Sciatic nerve (tissue), 2 donors: Measurements from ENCODE around the gene MAP4K5. TPM values are rescaled to one million over a fixed set of nuclear protein-coding genes. Genes with fewer than 3 reads are reported as not detected.
A peak's percentile ranks its signal among the peaks of the same experiment; 100 is the strongest.
"Not testable (repeated sequence)": the region's sequence is repeated elsewhere in the genome, so short reads cannot be mapped to it uniquely, and the experiment has no call there.

ENCODE experiments used
- ATAC-seq: fragments of 200-7000 bp; cut with Tn5 transposase; one replicate; pipeline ENCODE4 v1.9.1; 2020; ENCODE audit warnings: mild to moderate bottlenecking, moderate library complexity
- DNase-seq: peaks from one replicate; pipeline ENCODE4 v3.0.0-alpha.2; 2020; ENCODE audit warnings: low spot score
- intact Hi-C: fragments of 100-400 bp; cut with DNase I; formaldehyde crosslinking; loops from one replicate; pipeline ENCODE4 v1.14.2; 2022
- total RNA-seq: library from RNA; stranded (reverse); fragmentation: NEBNext Ultra II Directional; extraction: Animal tissue kit (Norgen Biotek cat#: 25700); gene quantifications from one replicate; pipeline ENCODE4 v1.2.1, GENCODE V29; 2021
- donor health status: DM: no; HTN: no; CAD: no.
- donor health status: DM: no; HTN: no; CAD: no.

The MAP4K5 gene
- total RNA-seq, 1 donor from 2014 or later: 94.6 TPM

DNA sequence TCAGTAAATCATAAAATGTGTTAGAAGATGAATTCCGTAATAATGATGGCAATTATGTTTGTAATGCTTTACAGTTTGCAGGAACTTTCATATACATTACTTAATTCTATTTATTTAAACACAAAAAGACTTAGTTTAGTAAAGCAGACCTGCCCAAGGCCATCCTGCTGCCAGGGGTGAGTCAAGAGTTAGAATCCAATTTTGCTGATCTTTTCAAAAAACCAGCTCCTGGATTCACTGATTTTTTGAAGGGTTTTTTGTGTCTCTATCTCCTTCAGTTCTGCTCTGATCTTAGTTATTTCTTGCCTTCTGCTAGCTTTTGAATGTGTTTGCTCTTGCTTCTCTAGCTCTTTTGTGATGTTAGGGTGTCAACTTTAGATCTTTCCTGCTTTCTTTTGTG, 25.3 kb downstream of the MAP4K5 start:
- DNase-seq, ATAC-seq, intact Hi-C loops: not testable (repeated sequence)

DNA sequence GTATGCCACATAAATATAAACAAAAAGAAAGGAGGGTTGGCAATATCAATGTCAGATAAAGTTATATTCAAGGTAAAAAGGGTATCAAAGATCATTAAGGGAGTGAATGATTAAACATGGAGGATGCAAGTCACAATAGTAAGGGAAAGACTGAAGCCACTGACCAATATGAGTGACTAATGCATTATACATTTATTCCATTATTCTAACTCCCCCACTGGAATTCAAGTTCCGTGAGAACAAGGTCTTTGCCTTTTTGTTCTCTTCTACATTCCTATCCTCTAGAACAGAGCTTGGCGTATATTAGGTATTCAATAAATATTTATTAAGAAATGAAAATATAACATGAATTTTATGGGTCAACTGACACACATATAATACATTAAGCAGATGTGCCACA, 30.7 kb downstream of the MAP4K5 start:
- DNase-seq: no peak
- no peak for ATAC-seq
- intact Hi-C loops: no loop called here

DNA sequence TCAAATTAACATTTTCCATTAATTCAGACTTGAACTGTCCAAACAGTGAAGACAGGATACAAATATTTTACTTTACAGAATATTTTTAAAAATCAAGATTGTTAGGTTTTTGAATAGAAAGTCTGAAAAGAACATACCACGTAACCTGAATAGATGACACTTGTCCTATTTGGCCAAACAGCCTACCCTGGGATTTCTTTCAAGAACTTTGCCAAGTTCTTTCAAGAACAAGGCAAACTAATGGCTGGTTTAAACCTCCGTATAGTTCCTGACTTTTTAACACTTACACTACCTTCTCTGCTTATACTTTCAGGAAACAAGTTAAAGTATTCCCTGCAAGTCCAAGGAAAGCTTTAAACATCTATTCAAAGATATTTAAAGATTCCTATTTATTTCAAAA, 35.0 kb downstream of the MAP4K5 start:
- DNase-seq (no peak), ATAC-seq (peak; percentile 32)
- intact Hi-C loops: no loop called here

DNA sequence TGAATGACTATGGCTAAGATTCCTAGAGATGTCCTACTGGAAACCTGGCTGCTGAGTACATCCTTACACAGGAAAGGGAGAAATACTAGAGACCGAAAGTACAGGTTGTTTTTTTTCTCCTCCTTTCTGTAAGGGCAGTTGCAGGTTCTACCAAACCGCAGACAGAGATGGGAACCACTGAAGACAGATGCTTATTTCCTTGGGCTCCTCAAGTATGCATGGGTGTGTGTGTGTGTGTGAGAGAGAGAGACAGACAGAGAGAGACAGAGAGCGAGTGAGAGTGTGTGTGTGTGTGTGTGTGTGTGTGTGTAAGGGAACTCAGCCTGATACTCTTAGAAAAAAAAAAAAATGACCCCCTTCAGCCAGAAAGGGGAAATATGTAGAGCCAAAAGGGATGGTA, 42.5 kb downstream of the MAP4K5 start:
- ATAC-seq: no peak
- intact Hi-C loops: no loop called here
- DNase-seq: no peak

DNA sequence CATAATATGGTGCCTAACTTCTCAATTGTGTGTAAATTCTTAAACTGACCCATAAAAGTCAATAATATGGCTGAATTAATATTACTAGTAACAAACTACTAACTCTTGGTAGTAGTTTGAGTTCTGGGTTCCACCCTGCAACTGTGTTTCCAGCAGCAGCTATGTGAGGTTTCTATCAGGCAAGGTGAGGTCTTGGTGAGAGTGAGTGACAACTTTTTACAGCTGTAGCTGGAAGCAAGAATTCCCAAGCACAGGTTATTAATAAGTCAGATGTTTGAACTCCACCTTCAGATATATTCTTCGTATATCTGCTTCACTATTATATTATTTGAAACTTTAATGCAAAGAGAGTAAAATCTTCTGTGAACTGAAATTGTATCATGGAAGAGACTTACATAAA, 43.8 kb downstream of the MAP4K5 start:
- ATAC-seq (no peak), DNase-seq (no peak)
- intact Hi-C loops: no loop called here

DNA sequence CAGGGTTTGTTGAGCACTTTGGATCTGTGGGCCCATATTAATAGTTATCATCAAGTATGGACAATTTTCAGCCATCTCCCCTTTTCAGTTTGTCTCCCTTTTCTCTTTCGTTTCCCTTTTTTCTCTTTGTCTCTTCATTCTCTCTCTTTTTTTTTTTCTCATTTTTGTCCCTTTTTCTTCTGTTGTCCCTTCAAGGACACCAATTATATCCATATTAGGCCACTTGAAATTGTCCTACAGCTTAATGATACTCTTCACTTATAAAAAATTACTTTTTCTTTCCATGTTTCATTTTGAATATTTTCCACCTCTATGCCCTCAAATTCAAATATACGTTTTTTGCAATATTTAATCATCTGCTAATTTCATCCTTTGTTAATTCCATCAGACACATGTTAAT, 53.3 kb downstream of the MAP4K5 start:
- no peak for ATAC-seq
- intact Hi-C loops: no loop called here
- DNase-seq: no peak

DNA sequence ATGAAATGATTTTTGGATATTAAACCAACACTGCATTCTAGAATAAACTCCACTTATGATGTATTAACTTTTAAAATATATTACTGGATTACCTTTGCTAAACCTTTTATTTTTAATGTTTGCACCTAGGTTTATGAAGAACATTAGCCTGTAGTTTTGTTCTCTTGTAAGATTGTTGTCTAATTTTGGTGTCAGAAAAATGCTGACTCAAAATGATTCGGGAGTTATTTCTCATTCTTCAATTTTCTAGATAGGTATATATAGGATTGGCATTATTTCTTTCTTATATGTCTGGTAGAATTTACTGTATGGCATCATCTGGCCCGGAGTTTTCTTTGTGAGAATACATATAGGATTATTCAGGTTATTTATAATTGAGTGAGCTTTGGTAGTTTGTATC, 54.6 kb downstream of the MAP4K5 start:
- no peak for DNase-seq
- ATAC-seq: no peak
- intact Hi-C loops: no loop called here

DNA sequence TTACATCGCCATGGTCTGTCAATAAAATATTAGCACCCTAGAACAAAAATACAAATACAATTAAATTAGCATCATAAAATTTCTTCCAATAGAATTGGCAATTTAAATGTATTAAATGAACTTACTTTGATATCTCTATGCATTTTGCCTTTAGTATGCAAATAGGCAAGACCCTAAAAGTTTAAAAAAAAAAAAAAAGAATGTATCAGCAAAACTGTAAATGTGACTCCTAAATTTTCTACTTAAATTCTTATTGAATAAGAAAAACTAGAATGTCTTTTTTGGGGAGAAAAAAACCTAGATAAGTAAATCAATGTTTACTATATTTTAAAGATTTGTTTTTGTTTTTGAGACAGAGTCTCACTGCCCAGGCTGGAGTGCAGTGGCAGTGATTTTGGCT, 56.2 kb downstream of the MAP4K5 start:
- intact Hi-C loops: no loop called here
- ATAC-seq (no peak), DNase-seq (no peak)

DNA sequence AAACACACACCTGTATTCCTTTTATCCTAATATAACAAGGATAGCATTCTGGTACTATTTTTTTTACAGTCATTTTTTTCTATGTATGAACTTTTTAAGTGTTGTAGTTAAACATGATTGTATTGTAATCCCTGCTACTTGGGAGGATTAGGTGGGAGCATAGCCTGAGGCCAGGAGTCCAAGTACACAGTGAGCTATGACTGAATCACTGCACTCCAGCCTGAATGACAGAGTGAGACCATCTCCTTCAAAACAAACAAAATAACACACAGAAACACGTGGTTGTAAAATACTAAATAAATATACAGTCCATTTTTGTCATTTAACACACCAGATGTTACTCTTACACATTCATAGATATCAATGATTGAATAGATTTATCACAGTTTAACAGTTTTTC, 56.9 kb downstream of the MAP4K5 start:
- ATAC-seq: no peak
- DNase-seq: no peak
- intact Hi-C loops: no loop called here

DNA sequence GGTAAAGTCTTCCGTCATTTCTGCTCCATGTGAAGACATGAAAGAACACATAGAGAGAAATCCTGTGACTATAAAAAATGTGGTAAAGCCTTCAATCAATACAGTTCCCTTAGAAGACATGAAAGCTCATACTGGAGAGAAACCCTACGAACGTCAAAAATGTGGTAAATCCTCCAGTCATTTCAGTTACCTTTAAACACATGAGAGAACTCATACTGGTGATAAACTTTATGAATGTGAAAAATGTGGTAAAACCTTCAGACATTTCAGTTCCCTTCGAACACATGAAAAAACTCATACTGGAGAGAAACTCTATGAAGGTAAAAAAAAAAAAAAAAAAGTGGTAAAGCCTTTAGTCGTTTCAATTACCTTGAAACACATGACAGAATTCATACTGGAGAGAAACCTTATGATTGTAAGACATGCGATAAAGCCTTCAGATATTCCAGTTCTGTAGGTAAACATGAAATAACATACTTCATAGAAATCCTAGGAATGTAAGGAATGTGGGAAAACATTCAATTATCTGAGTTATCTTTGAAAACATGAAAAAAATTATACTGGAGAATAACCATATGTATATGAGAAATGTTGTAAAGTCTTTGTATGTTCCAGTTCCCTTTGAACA, 60.4 kb downstream of the MAP4K5 start:
- no peak for DNase-seq
- intact Hi-C loops: no loop called here
- ATAC-seq: no peak

DNA sequence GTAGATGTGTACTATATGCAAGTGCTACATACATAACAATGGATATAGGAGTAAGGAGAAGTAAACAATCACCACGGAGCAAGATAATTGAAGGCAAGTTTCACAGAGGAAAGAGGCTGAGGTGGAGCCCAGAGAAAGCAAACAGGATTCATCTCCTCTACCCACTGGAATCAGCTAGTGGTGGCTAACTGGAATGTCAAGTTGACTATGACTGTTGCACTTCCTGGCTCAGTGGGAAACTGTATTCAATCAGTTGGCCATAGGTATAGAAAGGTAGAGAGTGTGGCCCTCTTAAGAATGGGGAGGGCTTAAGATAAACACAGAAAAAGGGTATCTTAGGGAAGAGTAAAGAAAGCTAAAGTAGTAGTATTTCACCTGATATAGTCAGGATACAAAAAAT, 62.4 kb downstream of the MAP4K5 start:
- ATAC-seq (no peak), DNase-seq (no peak)
- intact Hi-C loops: no loop called here

DNA sequence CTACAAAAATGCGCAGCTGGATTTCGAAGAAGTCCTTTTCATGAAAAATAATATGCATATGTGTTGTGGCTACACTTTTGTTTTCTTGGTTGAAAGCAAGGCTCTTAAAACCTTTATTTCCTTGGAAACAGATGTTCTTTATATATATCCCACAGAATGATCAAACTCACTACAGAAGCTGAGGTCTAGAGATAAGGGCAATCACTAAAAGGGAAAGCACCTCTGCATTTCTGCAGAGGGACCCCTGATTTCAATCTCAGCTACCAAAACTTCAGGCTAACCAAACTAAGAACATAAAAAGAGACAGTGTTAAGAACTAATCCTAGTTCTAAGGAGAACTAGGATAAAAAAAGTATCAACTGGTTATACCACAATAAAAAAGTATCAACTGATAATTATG, 70.3 kb downstream of the MAP4K5 start:
- no peak for DNase-seq
- intact Hi-C loops: no loop called here
- ATAC-seq: no peak

DNA sequence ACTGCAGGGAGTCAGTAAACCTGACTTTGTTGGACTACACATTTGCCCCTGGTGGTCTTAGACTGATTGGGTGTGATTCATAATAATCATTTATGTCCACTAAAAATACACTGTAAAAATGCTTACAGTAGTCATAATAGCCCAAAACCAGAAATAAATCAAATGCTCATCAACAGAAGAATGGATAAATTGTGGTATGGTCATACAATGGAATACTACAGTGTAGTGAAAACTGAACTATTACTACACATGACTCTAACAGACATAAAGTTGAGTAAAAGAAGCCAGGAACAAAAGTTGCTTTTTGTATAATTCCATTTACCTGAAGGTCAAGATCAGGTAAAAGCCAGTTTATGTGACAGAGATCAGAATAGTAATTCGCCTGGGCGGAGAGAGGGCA, 78.5 kb downstream of the MAP4K5 start:
- intact Hi-C loops: no loop called here

DNA sequence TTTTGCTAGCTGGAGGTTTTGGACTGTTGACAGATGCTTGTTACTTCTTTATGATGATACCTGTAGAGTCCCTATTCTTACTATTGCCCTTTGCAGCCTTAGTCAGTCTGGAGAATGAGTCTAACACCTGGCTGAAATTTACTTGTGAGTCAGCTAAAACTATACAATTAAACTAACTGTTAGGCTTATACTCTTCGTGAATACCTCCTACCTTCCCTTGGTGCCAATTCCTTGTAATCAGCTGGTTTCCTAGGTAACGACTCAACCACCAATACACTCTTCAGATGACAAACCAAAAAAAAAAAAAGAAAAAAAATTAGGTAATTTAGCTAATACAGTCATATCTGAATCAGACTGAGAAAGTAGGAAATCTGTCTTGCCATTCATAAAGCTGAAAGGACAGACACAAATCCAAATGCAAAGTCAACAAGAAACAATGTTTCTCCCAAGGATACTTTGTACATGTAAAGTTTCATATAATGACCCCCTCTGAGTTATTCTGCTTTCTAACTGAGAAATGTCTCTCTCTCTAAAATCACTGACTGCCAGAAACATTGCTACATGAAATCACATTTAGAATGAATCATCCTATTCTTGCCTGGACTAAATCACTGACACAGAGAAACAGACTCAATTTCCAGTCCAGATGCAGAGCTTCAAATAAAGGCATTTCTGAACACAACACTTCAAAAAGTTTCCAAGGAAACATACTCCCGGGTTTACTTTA, 79.2 kb downstream of the MAP4K5 start:
- no peak for ATAC-seq
- intact Hi-C loops: no loop called here

More for the DNA sequence above, 78.5 kb downstream of the MAP4K5 start:
- DNase-seq (no peak), ATAC-seq (no peak)

DNA sequence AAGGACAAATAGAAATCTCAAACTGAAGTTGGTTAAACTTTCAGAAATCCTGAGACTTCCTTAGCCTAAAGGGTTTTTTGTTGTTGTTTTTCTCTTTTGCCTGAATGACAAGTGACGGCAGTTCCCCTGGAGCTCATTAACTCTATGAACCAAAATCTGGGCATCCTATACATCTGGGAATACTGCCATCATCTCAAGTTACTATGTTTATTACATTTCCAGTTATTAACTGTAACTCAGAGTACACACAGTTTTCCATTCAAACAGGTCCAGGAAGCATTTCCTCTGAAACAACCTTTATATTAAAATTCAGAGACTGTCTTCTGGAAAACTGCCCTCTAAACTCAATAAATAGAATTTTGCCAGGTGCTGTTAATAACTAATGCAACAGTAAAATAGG, 80.1 kb downstream of the MAP4K5 start:
- DNase-seq (no peak), ATAC-seq (no peak)
- intact Hi-C loops: no loop called here

More for the DNA sequence above, 79.2 kb downstream of the MAP4K5 start:
- no peak for DNase-seq

DNA sequence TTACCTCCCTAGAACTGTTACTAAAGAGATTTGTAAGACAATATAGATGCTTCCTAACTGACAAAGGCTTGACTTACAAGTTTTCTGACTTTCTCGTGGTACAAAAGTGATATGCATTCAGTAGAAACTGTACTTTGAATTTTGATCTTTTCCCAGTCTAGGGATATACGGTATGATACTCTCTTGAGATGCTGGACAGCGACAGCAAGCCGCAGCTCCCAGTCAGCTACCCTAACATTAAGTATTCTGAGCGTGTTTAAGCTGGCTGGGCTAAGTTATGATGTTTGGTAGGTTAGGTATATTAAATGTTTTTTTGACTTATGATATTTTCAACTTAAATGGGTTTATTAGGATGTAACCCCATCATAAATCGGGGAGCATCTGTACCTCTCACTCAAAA, 80.5 kb downstream of the MAP4K5 start:
- ATAC-seq: no peak
- intact Hi-C loops: no loop called here
- DNase-seq: no peak

DNA sequence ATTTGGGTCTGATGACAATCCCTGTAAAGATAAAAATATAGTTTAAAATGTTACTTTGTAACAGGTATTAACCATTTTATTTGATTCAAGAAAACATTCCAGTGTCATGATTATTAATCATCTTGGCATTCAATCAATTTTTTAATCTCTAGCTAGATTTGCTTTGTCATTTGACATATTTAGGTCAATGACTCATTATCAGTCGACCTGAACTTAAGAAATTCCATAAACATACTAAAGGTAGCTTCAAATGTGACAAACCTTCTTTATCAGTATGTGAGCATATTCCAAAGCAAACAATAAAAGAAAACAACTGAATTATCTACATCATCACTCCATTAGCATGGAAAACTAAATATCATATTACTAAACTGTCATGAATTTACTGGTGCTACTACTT, 84.9 kb downstream of the MAP4K5 start:
- ATAC-seq: no peak
- no peak for DNase-seq
- intact Hi-C loops: no loop called here

DNA sequence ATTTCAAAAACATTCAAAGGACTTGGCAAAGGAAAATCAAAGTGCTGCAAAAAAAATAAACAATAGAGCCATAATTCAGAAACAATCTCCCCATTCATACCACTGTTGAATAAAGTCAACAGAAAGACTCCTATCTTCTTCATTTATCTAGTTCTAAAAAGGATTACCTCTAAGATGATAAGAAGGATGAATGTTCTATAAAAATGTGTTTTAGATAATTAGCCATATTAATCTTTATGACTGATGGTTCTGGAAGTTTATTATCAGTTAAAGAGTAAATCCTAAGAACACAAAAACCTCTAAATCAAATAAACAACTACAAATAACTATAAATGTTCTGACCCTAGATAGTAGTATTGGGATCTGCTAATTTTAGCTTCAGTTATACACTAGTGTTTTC, 97.8 kb downstream of the MAP4K5 start:
- intact Hi-C loops: no loop called here
- DNase-seq (no peak), ATAC-seq (no peak)

DNA sequence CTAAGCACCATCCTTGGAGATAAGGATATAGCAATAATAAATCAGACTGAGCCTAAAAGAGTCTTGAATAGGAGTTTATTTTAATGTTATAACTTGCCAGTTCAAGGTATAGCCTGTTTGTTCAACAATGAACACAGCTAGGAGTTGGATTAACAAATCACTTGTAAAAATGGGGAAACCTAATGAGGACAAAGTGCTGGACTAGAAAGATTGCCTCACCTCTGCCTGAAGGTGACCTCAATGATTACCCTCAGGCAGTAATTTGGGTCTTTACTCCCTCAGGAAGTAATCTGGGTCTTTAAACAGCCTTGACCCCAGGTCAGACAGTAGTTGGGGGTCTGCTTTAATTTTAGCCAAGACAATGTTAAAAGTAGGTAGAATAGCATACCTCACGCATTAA, 100.2 kb downstream of the MAP4K5 start:
- DNase-seq (no peak), ATAC-seq (no peak)
- intact Hi-C loops: no loop called here

DNA sequence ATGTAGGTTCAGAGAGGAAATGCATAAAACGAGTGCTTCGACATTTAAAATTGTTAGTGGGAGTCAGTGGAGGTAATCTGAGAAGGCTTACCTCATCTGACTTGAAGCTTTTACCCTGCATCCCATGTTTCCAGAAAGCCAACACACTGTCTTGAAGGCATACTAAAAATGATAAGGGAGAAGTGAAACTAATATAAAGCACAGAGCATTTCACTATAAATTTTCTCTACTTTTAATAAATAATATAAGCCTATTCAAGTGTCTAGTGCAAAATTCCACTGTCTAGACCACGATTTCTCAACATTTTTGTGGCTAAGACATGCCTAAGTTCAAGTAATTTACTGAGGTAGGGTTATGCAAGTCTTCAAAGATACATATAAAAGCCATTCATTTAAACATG, 106.6 kb downstream of the MAP4K5 start:
- DNase-seq: no peak
- no peak for ATAC-seq
- intact Hi-C loops: no loop called here

DNA sequence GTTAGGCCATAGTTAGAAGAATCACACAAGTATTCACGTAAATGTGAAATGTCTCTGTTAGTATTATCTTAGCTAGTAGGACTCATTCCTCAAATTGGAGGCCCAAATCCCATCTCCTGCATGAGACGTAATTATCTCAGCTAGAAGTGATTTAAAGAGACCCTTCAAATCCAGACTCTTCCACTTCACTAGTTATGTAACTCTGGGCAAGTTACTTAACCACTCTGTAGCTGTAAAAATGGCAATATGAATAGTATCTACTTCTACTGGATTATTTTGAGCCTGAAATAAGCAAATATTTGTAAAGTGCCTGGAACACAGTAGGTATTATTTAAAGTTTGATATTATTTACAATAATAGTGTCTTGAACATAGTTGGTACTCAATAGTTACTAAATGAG, 107.3 kb downstream of the MAP4K5 start:
- intact Hi-C loops: no loop called here
- DNase-seq (no peak), ATAC-seq (no peak)
